Esophagus squamous epithelium (tissue), 5 donors: ENCODE results near the gene HIPK3. TPM values are rescaled to one million over a fixed set of nuclear protein-coding genes. Genes with fewer than 3 reads are reported as not detected.

ENCODE experiments used
- DNase-seq: peaks from one replicate; lab custom pipeline; 2025; lab: John Stamatoyannopoulos, UW
- H3K27ac ChIP-seq, 4 donors: fragments of 200-600 bp; sonication (generic); one replicate each; pipeline ENCODE4 v1.5.1; 2016 to 2019; ENCODE audit warnings: mild to moderate bottlenecking in 1 of 4
- H3K27me3 ChIP-seq, 4 donors: fragments of 200-600 bp; sonication (generic); 1 replicate in 3 of 4; 2 replicates in 1 of 4; pipeline versions ENCODE4 v1.5.1 to v1.6.0; 2017 to 2021; ENCODE audit warnings: antibody characterized with exemption in 1 of 4
- H3K36me3 ChIP-seq, 3 donors: fragments of 200-600 bp; sonication (generic); one replicate each; pipeline ENCODE4 v1.5.1; 2016 to 2019
- H3K4me1 ChIP-seq, 3 donors: fragments of 200-600 bp; sonication (generic); one replicate each; pipeline ENCODE4 v1.5.1; 2017 to 2019
- H3K4me3 ChIP-seq, 4 donors: fragments of 200-600 bp; sonication (generic); 1 replicate in 3 of 4; 2 replicates in 1 of 4; pipeline ENCODE4 v1.5.1; 2016 to 2019; ENCODE audit warnings: mild to moderate bottlenecking in 2 of 4, moderate library complexity in 1 of 4
- H3K9me3 ChIP-seq, 3 donors: fragments of 200-600 bp; sonication (generic); one replicate each; pipeline ENCODE4 v1.5.1; 2016 to 2019
- POLR2A ChIP-seq, 4 donors: fragments of 450-650 bp; IDR thresholded peaks; one replicate each; pipeline ENCODE4 v1.6.1; 2017; ENCODE audit warnings: antibody characterized with exemption in 4 of 4, mild to moderate bottlenecking in 4 of 4, moderate library complexity in 3 of 4
- WGBS, 2 donors: methylation state at CpG; one replicate each; pipeline ENCODE4 v1.1.5; 2018; 5-methylcytosine and 5-hydroxymethylcytosine counted together
- intact Hi-C: fragments of 100-400 bp; cut with DNase I; formaldehyde crosslinking; loops from one replicate; pipeline ENCODE4 v1.15.0; 2022
- total RNA-seq, 4 donors: library from RNA; depleted of rRNA; stranded (reverse); fragments of >200 nt; gene quantifications; one replicate each; pipeline ENCODE4 v1.1.0, GENCODE V29; 2016
- TF ChIP-seq, protein P1 (sequence below), 6 experiments: fragments of 450-650 bp in 4 of 6; fragments of 200-600 bp in 2 of 6; sonication (generic) in 2 of 6; IDR thresholded peaks; one replicate each; pipeline ENCODE4 v1.5.1; 2016 to 2019; ENCODE audit warnings: antibody characterized with exemption in 6 of 6, mild to moderate bottlenecking in 4 of 6, moderate library complexity in 4 of 6
- donor health status: DM: yes; HTN: yes; CAD: no.

The HIPK3 gene
- total RNA-seq, 4 donors from 2014 or later = 43.8 to 169 (median 68.9) TPM

DNA sequence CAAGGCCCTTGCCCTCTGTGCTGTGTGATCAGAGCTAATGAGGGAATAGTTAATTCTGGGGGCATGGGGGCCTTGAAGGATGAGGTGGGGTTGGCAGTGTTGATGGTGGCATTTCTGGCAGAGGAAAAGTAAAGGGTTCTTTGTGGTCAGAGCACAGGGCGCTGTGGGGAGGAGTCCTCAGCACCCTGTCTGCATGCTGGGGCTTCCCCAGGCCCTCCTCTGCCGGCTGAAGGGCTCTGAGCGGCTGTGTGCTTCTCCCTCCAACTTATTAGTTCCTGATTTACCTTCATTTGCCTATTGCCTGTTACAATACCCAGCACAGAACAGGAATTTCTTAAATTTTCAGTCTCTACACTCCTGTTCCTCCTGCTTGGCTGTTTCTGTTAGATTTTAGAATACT, 122.8 kb downstream of the HIPK3 start:
- TF ChIP-seq, protein P1, sequence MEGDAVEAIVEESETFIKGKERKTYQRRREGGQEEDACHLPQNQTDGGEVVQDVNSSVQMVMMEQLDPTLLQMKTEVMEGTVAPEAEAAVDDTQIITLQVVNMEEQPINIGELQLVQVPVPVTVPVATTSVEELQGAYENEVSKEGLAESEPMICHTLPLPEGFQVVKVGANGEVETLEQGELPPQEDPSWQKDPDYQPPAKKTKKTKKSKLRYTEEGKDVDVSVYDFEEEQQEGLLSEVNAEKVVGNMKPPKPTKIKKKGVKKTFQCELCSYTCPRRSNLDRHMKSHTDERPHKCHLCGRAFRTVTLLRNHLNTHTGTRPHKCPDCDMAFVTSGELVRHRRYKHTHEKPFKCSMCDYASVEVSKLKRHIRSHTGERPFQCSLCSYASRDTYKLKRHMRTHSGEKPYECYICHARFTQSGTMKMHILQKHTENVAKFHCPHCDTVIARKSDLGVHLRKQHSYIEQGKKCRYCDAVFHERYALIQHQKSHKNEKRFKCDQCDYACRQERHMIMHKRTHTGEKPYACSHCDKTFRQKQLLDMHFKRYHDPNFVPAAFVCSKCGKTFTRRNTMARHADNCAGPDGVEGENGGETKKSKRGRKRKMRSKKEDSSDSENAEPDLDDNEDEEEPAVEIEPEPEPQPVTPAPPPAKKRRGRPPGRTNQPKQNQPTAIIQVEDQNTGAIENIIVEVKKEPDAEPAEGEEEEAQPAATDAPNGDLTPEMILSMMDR (IDR thresholded peaks at IDR 0.05) = no peak
- no peak for TF ChIP-seq POLR2A (IDR thresholded peaks at IDR 0.05)
- H3K27me3 ChIP-seq = peaks cover 0 to 77% (median 5%) of the 10 kb centered on the region in 4 donors
- no peak overlapping the region for H3K4me3 ChIP-seq
- no peak overlapping the region for H3K27ac ChIP-seq
- H3K9me3 ChIP-seq = no peaks in the 10 kb centered on the region
- no peak for DNase-seq
- no peaks in the 10 kb centered on the region for H3K36me3 ChIP-seq
- H3K4me1 ChIP-seq = peaks cover 3 to 19% (median 16%) of the 10 kb centered on the region in 3 donors
- intact Hi-C loops = no loop called here
- 57 to 61% methylated on average over 3 of the region's 3 CpGs for WGBS, 2 donors

DNA sequence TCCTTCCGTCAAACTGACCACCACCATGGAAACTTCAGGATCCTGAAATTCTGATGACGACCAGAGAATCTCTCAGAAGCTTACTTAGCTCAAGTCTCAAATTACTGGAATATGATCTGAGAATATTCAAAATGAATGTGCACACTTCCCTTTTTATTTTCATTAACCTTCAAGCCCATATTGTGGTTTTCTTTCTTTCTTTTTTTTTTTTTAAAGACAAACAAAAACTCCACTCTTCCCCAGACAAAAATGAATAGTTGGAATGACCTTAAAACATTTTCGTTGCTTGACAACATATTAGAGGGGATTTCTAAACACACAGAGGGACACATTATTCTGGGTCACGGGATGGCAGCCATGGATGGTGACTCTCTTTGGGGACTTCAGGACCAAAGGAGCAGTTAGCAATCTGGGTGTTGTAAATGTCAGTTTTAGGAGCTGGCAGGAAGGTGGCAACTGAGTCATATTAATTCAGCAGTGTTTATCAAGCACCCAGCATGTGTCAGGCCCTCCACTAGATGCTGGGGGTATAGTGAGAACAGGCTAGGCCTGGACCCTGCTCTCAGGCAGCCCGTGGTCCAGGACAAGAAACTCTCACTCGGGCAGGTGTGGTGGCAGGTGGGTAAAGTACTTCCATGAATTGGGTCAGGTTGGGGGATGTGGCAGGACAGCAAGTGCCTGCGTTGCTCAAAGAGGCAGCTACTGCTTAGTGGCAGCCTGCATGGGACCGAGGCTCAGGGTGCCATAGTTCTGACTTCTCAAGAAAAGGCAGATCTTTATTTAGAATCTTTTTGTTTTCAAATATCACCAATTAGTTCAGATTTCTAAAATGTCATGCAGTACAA, 126.1 kb downstream of the HIPK3 start:
- 66 to 68% methylated on average over 7 to 8 of the region's 8 CpGs for WGBS, 2 donors
- TF ChIP-seq POLR2A (IDR thresholded peaks at IDR 0.05) = no peak
- TF ChIP-seq, protein P1 (IDR thresholded peaks at IDR 0.05) = no peak
- Histone ChIP-seq H3K9me3 (peaks cover 0 to 9% (median 7%) of the 10 kb centered on the region in 3 donors), H3K4me1 (no peaks in the 10 kb centered on the region), H3K4me3 (no peak overlapping the region), H3K27me3 (peaks cover 0 to 44% (median 0%) of the 10 kb centered on the region in 4 donors), H3K36me3 (no peaks in the 10 kb centered on the region), H3K27ac (no peak overlapping the region)
- intact Hi-C loops = no loop called here
- DNase-seq = no peak

DNA sequence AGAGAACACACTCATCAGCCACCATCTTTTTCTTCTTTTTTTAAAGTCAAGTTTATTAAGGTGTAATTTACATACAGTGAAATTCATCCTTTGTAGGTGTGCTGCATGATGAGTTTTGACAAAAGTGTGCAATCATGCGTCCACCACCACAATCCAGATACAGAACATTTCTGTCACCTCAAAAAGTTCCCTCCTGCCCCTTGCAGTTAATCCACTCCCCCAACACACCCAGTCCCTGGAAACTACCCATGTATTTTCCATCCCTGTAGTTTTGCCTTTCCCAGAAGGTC, 126.7 kb downstream of the HIPK3 start:
- H3K27me3 ChIP-seq = peaks cover 0 to 38% (median 0%) of the 10 kb centered on the region in 4 donors
- H3K27ac ChIP-seq = no peak overlapping the region
- H3K36me3 ChIP-seq = no peaks in the 10 kb centered on the region
- H3K9me3 ChIP-seq = peaks cover 0 to 9% (median 7%) of the 10 kb centered on the region in 3 donors
- no peak overlapping the region for H3K4me3 ChIP-seq
- no peak for TF ChIP-seq POLR2A (IDR thresholded peaks at IDR 0.05)
- TF ChIP-seq, protein P1 (IDR thresholded peaks at IDR 0.05) = no peak
- 73 to 81% methylated on average over 1 of the region's 1 CpG for WGBS, 2 donors
- intact Hi-C loops = no loop called here
- no peaks in the 10 kb centered on the region for H3K4me1 ChIP-seq
- no peak for DNase-seq

DNA sequence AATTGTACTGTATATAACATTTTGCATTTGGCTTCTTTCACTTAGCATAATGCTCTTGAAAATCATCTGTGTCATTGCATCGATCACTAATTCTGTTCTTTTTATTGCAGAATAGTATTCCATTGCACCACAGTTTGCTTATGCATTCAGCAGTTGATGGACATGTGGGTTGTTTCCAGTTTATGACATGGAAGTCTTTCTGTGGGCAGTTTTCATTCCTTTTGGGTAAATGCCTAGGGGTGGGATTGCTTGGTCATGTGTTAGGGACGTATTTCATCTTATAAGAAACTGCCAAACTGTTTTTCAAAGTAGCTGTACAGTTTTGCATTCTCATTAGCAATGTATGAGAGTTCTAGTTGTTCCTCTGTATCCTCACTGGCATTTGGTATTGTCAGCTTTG, 127.0 kb downstream of the HIPK3 start:
- intact Hi-C loops = no loop called here
- no peak for DNase-seq
- no peaks in the 10 kb centered on the region for H3K36me3 ChIP-seq
- H3K4me3 ChIP-seq = no peak overlapping the region
- H3K27me3 ChIP-seq = peaks cover 0 to 34% (median 0%) of the 10 kb centered on the region in 4 donors
- WGBS, 2 donors = 65 to 74% methylated on average over 2 of the region's 2 CpGs
- TF ChIP-seq, protein P1 (IDR thresholded peaks at IDR 0.05) = no peak
- TF ChIP-seq POLR2A (IDR thresholded peaks at IDR 0.05) = no peak
- no peaks in the 10 kb centered on the region for H3K4me1 ChIP-seq
- peaks cover 0 to 9% (median 7%) of the 10 kb centered on the region in 3 donors for H3K9me3 ChIP-seq
- H3K27ac ChIP-seq = no peak overlapping the region

DNA sequence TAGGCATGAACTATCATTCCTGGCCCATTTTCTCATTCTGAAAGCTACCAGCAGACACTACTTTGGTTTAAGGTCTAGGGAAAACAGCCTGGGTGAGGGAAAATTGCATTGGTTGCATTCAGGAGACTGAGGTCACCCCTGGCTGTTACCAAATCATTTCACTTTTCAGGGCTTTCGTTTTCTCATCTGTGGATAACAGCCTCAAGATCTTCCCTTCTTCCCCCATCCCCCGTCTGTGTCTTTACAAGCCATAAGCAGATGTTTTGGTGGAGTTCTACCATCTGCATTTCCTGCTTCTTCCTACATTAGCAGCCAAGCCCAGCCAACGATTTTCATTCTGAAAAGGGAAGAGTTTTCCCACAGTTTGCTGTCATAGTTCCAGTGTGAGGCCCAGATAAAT, 130.4 kb downstream of the HIPK3 start:
- peaks cover 0 to 7% (median 0%) of the 10 kb centered on the region in 4 donors for H3K27me3 ChIP-seq
- peaks cover 0 to 9% (median 7%) of the 10 kb centered on the region in 3 donors for H3K9me3 ChIP-seq
- no peak for DNase-seq
- intact Hi-C loops = no loop called here
- no peaks in the 10 kb centered on the region for H3K36me3 ChIP-seq
- WGBS, 2 donors = 54% methylated on average over 3 of the region's 3 CpGs
- no peak overlapping the region for H3K4me3 ChIP-seq
- no peaks in the 10 kb centered on the region for H3K4me1 ChIP-seq
- no peak overlapping the region for H3K27ac ChIP-seq
- TF ChIP-seq, protein P1 (IDR thresholded peaks at IDR 0.05) = no peak
- no peak for TF ChIP-seq POLR2A (IDR thresholded peaks at IDR 0.05)
